ENCODE results near the gene TBX18. TPM values are rescaled to one million over a fixed set of nuclear protein-coding genes. Genes with fewer than 3 reads are reported as not detected.

Gene TBX18
- total RNA-seq, 1 donor from 2014 or later, result 9.4 TPM

- Mint-ChIP-seq H3K27ac (ENCODE audit: unreplicated experiment) (no peak overlapping the region), H3K4me3 (ENCODE audit: unreplicated experiment) (no peak overlapping the region), H3K36me3 (ENCODE audit: low read depth, unreplicated experiment) (no peaks in the 10 kb centered on the region), H3K9me3 (ENCODE audit: unreplicated experiment) (no peaks in the 10 kb centered on the region), H3K4me1 (ENCODE audit: unreplicated experiment) (peaks cover 23% of the 10 kb centered on the region), H3K27me3 (ENCODE audit: unreplicated experiment) (peaks cover 26% of the 10 kb centered on the region)
- DNase-seq (ENCODE audit: low spot score), result no peak
- TF ChIP-seq CTCF (IDR thresholded peaks at IDR 0.05; ENCODE audit: unreplicated experiment), result no peak
These were observed 7.5 kb upstream of the TBX18 start for GRCh38 chr6:84771756-84772356.

- no peak overlapping the region for H3K4me3 Mint-ChIP-seq (ENCODE audit: unreplicated experiment)
- no peak for TF ChIP-seq CTCF (IDR thresholded peaks at IDR 0.05; ENCODE audit: unreplicated experiment)
- no peaks in the 10 kb centered on the region for H3K9me3 Mint-ChIP-seq (ENCODE audit: unreplicated experiment)
- no peak overlapping the region for H3K27ac Mint-ChIP-seq (ENCODE audit: unreplicated experiment)
- no peak for DNase-seq (ENCODE audit: low spot score)
- H3K4me1 Mint-ChIP-seq (ENCODE audit: unreplicated experiment), result peaks cover 25% of the 10 kb centered on the region
- H3K27me3 Mint-ChIP-seq (ENCODE audit: unreplicated experiment), result peaks cover 27% of the 10 kb centered on the region
- H3K36me3 Mint-ChIP-seq (ENCODE audit: low read depth, unreplicated experiment), result no peaks in the 10 kb centered on the region
These were observed 6.8 kb upstream of the TBX18 start for GRCh38 chr6:84771125-84771755.

- no peak for DNase-seq (ENCODE audit: low spot score)
- no peak for TF ChIP-seq CTCF (IDR thresholded peaks at IDR 0.05; ENCODE audit: unreplicated experiment)
- Mint-ChIP-seq H3K27me3 (ENCODE audit: unreplicated experiment) (peaks cover 29% of the 10 kb centered on the region), H3K4me1 (ENCODE audit: unreplicated experiment) (peaks cover 27% of the 10 kb centered on the region), H3K4me3 (ENCODE audit: unreplicated experiment) (no peak overlapping the region), H3K36me3 (ENCODE audit: low read depth, unreplicated experiment) (no peaks in the 10 kb centered on the region), H3K27ac (ENCODE audit: unreplicated experiment) (no peak overlapping the region), H3K9me3 (ENCODE audit: unreplicated experiment) (no peaks in the 10 kb centered on the region)
These were observed 6.1 kb upstream of the TBX18 start for GRCh38 chr6:84770521-84770920.

- TF ChIP-seq CTCF (IDR thresholded peaks at IDR 0.05; ENCODE audit: unreplicated experiment), result no peak
These were observed 4.9 kb upstream of the TBX18 start for GRCh38 chr6:84769306-84769705.

GRCh38 chr6:84768442-84769174, 4.2 kb upstream of the TBX18 start:
- Mint-ChIP-seq H3K4me1 (ENCODE audit: unreplicated experiment) (peaks cover 27% of the 10 kb centered on the region), H3K4me3 (ENCODE audit: unreplicated experiment) (peak overlapping the region; percentile 86), H3K27ac (ENCODE audit: unreplicated experiment) (no peak overlapping the region), H3K9me3 (ENCODE audit: unreplicated experiment) (no peaks in the 10 kb centered on the region), H3K36me3 (ENCODE audit: low read depth, unreplicated experiment) (no peaks in the 10 kb centered on the region), H3K27me3 (ENCODE audit: unreplicated experiment) (peaks cover 33% of the 10 kb centered on the region)
- no peak for TF ChIP-seq CTCF (IDR thresholded peaks at IDR 0.05; ENCODE audit: unreplicated experiment)
- peak; percentile 46 for DNase-seq (ENCODE audit: low spot score)

More at GRCh38 chr6:84769306-84769705, 4.9 kb upstream of the TBX18 start:
- H3K36me3 Mint-ChIP-seq (ENCODE audit: low read depth, unreplicated experiment), result no peaks in the 10 kb centered on the region
- no peak for DNase-seq (ENCODE audit: low spot score)
- H3K27me3 Mint-ChIP-seq (ENCODE audit: unreplicated experiment), result peaks cover 31% of the 10 kb centered on the region
- H3K4me3 Mint-ChIP-seq (ENCODE audit: unreplicated experiment), result no peak overlapping the region
- peaks cover 25% of the 10 kb centered on the region for H3K4me1 Mint-ChIP-seq (ENCODE audit: unreplicated experiment)
- no peaks in the 10 kb centered on the region for H3K9me3 Mint-ChIP-seq (ENCODE audit: unreplicated experiment)
- H3K27ac Mint-ChIP-seq (ENCODE audit: unreplicated experiment), result no peak overlapping the region

All from endothelial cell (in vitro differentiated cells).